Measurements from ENCODE around the gene LCN2. TPM values are rescaled to one million over a fixed set of nuclear protein-coding genes. Genes with fewer than 3 reads are reported as not detected.

Gene LCN2
- total RNA-seq, 2 donors from 2014 or later = 4.9 to 24.6 TPM

DNA sequence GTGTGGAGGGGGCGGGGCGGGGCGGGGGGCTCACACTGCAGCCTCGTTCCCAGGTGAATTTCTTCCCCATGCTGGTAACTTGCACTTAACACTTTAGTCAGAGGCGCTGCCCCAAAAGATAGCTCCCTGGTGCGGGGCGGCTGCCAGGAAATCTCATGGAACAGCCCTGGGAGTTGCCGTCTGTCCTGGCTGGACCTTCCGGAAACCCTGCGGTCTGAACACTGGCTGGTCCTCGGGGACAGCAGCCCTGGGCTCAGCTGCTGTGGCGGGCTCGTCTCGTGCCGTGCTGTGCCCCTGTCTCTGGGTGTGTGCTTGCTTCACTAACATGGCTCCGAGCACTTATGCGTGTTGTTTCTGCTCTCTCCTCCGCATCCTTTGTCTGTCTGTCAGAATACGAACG is 47.6 kb upstream of the LCN2 start:
- Histone ChIP-seq H3K4me1 (peaks cover 85% of the 10 kb centered on the region), H3K9me3 (no peaks in the 10 kb centered on the region), H3K27me3 (no peaks in the 10 kb centered on the region), H3K4me3 (no peak overlapping the region), H3K36me3 (replicated peaks in 1 of 2; ENCODE audit: insufficient read depth in 1 of 2, low read depth in 2 of 2) (peaks cover 11 to 16% of the 10 kb centered on the region in 2 donors), H3K27ac (peak overlapping the region; percentile 88 to 98 (median 94))
- no peak for ATAC-seq
- peak in 2 of 4 donors; percentile 23 to 24 for DNase-seq
- TF ChIP-seq POLR2A (IDR thresholded peaks at IDR 0.05) (no peak), CTCF (IDR thresholded peaks at IDR 0.05) (no peak)
- intact Hi-C loops (cut with DNase I) = no loop called here
- WGBS, 2 donors = 75 to 90% methylated on average over 9 to 20 of the region's 20 CpGs

GRCh38 chr9:128102196-128102595 is 47.1 kb upstream of the LCN2 start:
- intact Hi-C loops (cut with DNase I) = no loop called here
- H3K27me3 ChIP-seq = no peaks in the 10 kb centered on the region
- no peak overlapping the region for H3K4me3 ChIP-seq
- H3K36me3 ChIP-seq (replicated peaks in 1 of 2; ENCODE audit: insufficient read depth in 1 of 2, low read depth in 2 of 2) = peaks cover 15 to 21% of the 10 kb centered on the region in 2 donors
- DNase-seq (peak in 1 of 4 donors; percentile 4), ATAC-seq (no peak)
- WGBS, 2 donors = 83 to 89% methylated on average over 13 of the region's 13 CpGs
- no peaks in the 10 kb centered on the region for H3K9me3 ChIP-seq
- H3K4me1 ChIP-seq = peaks cover 85% of the 10 kb centered on the region
- peak overlapping the region; percentile 88 to 98 (median 94) for H3K27ac ChIP-seq
- TF ChIP-seq CTCF (IDR thresholded peaks at IDR 0.05) = no peak
- no peak for TF ChIP-seq POLR2A (IDR thresholded peaks at IDR 0.05)

DNA sequence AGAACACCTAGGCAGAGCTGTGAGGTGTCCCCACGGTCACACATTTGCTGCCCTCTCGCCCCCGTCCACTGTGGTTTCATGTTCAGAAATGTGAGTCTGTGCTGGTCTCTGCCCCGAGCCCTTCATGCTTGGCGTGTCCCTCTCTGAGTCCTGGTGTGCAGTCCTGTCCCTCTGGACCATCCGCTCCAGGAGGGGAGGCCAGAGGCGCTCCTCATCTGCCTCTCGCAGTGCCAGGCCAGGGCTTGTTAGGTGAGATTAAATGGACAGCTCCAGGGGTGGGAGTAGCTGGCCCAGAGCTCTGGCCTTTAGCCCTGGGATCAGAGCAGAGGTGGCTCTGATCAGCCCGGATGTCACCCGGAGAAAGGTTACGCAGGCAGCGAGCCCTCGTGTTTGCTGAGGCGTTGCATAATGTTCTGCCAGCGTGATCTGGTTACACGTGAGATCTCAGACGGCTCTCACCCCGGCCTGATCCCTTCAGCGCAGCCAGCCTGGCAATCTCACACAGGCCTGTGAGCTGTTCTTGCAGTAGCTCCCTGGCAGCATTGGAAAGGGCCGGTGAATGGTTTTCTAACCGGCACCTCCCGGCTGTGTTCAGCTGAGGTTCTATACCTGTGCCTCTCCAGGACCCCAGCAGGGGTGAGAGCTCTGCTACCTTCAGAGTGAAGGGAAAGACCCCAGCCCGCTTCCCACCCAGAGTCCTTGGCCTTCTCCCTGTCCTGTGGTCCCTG is 46.2 kb upstream of the LCN2 start:
- peak; percentile 89 to 95 (median 93) for DNase-seq
- peaks cover 21 to 29% of the 10 kb centered on the region in 2 donors for H3K36me3 ChIP-seq (replicated peaks in 1 of 2; ENCODE audit: insufficient read depth in 1 of 2, low read depth in 2 of 2)
- peak overlapping the region; percentile 88 to 98 (median 94) for H3K27ac ChIP-seq
- ATAC-seq = peak; percentile 47
- TF ChIP-seq CTCF (IDR thresholded peaks at IDR 0.05) = no peak
- peak; percentile 59 to 81 (median 78) for TF ChIP-seq POLR2A (IDR thresholded peaks at IDR 0.05)
- H3K4me3 ChIP-seq = no peak overlapping the region
- H3K27me3 ChIP-seq = no peaks in the 10 kb centered on the region
- WGBS, 2 donors = 56 to 74% methylated on average over 9 to 23 of the region's 23 CpGs
- no peaks in the 10 kb centered on the region for H3K9me3 ChIP-seq
- intact Hi-C loops (cut with DNase I) = no loop called here
- H3K4me1 ChIP-seq = peaks cover 80% of the 10 kb centered on the region

- DNase-seq (peak in 2 of 4 donors; percentile 43 to 47), ATAC-seq (no peak)
- H3K36me3 ChIP-seq (replicated peaks in 1 of 2; ENCODE audit: insufficient read depth in 1 of 2, low read depth in 2 of 2) = peaks cover 21 to 32% of the 10 kb centered on the region in 2 donors
- peak overlapping the region; percentile 88 to 98 (median 94) for H3K27ac ChIP-seq
- H3K4me3 ChIP-seq = no peak overlapping the region
- 43 to 55% methylated on average over 8 of the region's 8 CpGs for WGBS, 2 donors
- peak in 5 of 7 experiments; percentile 7 to 32 (median 22) for TF ChIP-seq CTCF (IDR thresholded peaks at IDR 0.05)
- no peak for TF ChIP-seq POLR2A (IDR thresholded peaks at IDR 0.05)
- no peaks in the 10 kb centered on the region for H3K27me3 ChIP-seq
- intact Hi-C loops (cut with DNase I) = no loop called here
- H3K4me1 ChIP-seq = peaks cover 78% of the 10 kb centered on the region
- H3K9me3 ChIP-seq = no peaks in the 10 kb centered on the region
Observed at GRCh38 chr9:128103589-128103962, 45.7 kb upstream of the LCN2 start.

All from body of pancreas (tissue), 4 donors.